Activated CD8-positive, alpha-beta memory T cell treated with anti-CD3 and anti-CD28 coated beads, Interleukin-2, amount 10 ng/mL, durations not matched to agents 7 days and 5 days (primary cell): ENCODE results near the gene ING5. TPM values are rescaled to one million over a fixed set of nuclear protein-coding genes. Genes with fewer than 3 reads are reported as not detected.

Experiments
- ATAC-seq: fragments of 150-1000 bp; cut with Tn5 transposase; one replicate; pipeline ENCODE4 v1.10.0; 2021; ENCODE audit warnings: moderate library complexity
- CTCF ChIA-PET: fragments of 350-600 bp; sonication (Branson Sonifier 250); formaldehyde crosslinking; loops from one replicate; lab custom pipeline; 2021; ENCODE audit warnings: antibody characterized with exemption; lab: Charles Lee
- DNase-seq: peaks from one replicate; pipeline ENCODE4 v3.0.0-alpha.2; 2020
- H3K27ac Mint-ChIP-seq: one replicate; pipeline ENCODE4 v1.8.0; 2021; ENCODE audit warnings: mild to moderate bottlenecking, mixed read lengths
- H3K27me3 Mint-ChIP-seq: one replicate; pipeline ENCODE4 v1.8.0; 2021; ENCODE audit warnings: mixed read lengths
- H3K36me3 Mint-ChIP-seq: one replicate; pipeline ENCODE4 v1.8.0; 2021; ENCODE audit warnings: mild to moderate bottlenecking, mixed read lengths
- H3K4me1 Mint-ChIP-seq: one replicate; pipeline ENCODE4 v1.8.0; 2021; ENCODE audit warnings: mixed read lengths
- H3K4me3 Mint-ChIP-seq: one replicate; pipeline ENCODE4 v1.8.0; 2021; ENCODE audit warnings: mild to moderate bottlenecking, moderate library complexity, mixed read lengths
- H3K9me3 Mint-ChIP-seq: one replicate; pipeline ENCODE4 v1.8.0; 2022; ENCODE audit warnings: low read depth, mixed read lengths
- total RNA-seq, 2 experiments: library from RNA; stranded (reverse); gene quantifications; one replicate each; pipeline ENCODE4 v1.2.3, GENCODE V29; 2021

Gene ING5
- total RNA-seq, 2 experiments from 2014 or later, result 26.3 to 28.0 TPM

GRCh38 chr2:241767464-241768250 lies 65.8 kb downstream of the ING5 start:
- no peaks in the 10 kb centered on the region for H3K27me3 Mint-ChIP-seq
- ATAC-seq (no peak), DNase-seq (peak; percentile 39)
- H3K4me1 Mint-ChIP-seq, result peaks cover 29% of the 10 kb centered on the region
- no peaks in the 10 kb centered on the region for H3K9me3 Mint-ChIP-seq
- no peak overlapping the region for H3K4me3 Mint-ChIP-seq
- H3K36me3 Mint-ChIP-seq, result no peaks in the 10 kb centered on the region
- H3K27ac Mint-ChIP-seq, result no peak overlapping the region
- CTCF ChIA-PET, result no interaction called here

- H3K27ac Mint-ChIP-seq, result no peak overlapping the region
- no peak overlapping the region for H3K4me3 Mint-ChIP-seq
- no peak for ATAC-seq
- DNase-seq, result peak; percentile 38
- no peaks in the 10 kb centered on the region for H3K27me3 Mint-ChIP-seq
- H3K9me3 Mint-ChIP-seq, result no peaks in the 10 kb centered on the region
- no peaks in the 10 kb centered on the region for H3K36me3 Mint-ChIP-seq
- H3K4me1 Mint-ChIP-seq, result peaks cover 23% of the 10 kb centered on the region
- CTCF ChIA-PET, result no interaction called here
Measured at GRCh38 chr2:241768251-241768711, 66.4 kb downstream of the ING5 start.

GRCh38 chr2:241768850-241769249 lies 67.0 kb downstream of the ING5 start:
- no peaks in the 10 kb centered on the region for H3K27me3 Mint-ChIP-seq
- no peak overlapping the region for H3K4me3 Mint-ChIP-seq
- no peaks in the 10 kb centered on the region for H3K36me3 Mint-ChIP-seq
- ATAC-seq, result peak; percentile 21
- peaks cover 17% of the 10 kb centered on the region for H3K4me1 Mint-ChIP-seq
- H3K9me3 Mint-ChIP-seq, result no peaks in the 10 kb centered on the region
- DNase-seq, result peak; percentile 39
- no peak overlapping the region for H3K27ac Mint-ChIP-seq
- CTCF ChIA-PET, result no interaction called here

GRCh38 chr2:241769819-241770184 lies 68.0 kb downstream of the ING5 start:
- CTCF ChIA-PET, result no interaction called here

GRCh38 chr2:241770185-241770935 lies 68.5 kb downstream of the ING5 start:
- Mint-ChIP-seq H3K4me3 (no peak overlapping the region), H3K4me1 (peaks cover 8% of the 10 kb centered on the region), H3K27me3 (no peaks in the 10 kb centered on the region), H3K36me3 (no peaks in the 10 kb centered on the region), H3K27ac (no peak overlapping the region), H3K9me3 (no peaks in the 10 kb centered on the region)
- ATAC-seq, result no peak
- DNase-seq, result peak; percentile 34
- CTCF ChIA-PET, result no interaction called here

More at GRCh38 chr2:241769819-241770184, 68.0 kb downstream of the ING5 start:
- DNase-seq (peak; percentile 37), ATAC-seq (no peak)
- Mint-ChIP-seq H3K4me3 (no peak overlapping the region), H3K4me1 (peaks cover 8% of the 10 kb centered on the region), H3K27me3 (no peaks in the 10 kb centered on the region), H3K9me3 (no peaks in the 10 kb centered on the region), H3K27ac (no peak overlapping the region), H3K36me3 (no peaks in the 10 kb centered on the region)

- H3K27ac Mint-ChIP-seq, result no peak overlapping the region
- no peaks in the 10 kb centered on the region for H3K27me3 Mint-ChIP-seq
- H3K9me3 Mint-ChIP-seq, result no peaks in the 10 kb centered on the region
- CTCF ChIA-PET, result no interaction called here
- H3K36me3 Mint-ChIP-seq, result no peaks in the 10 kb centered on the region
- H3K4me3 Mint-ChIP-seq, result no peak overlapping the region
- ATAC-seq, result no peak
- peak; percentile 31 for DNase-seq
- peaks cover 8% of the 10 kb centered on the region for H3K4me1 Mint-ChIP-seq
Measured at GRCh38 chr2:241770936-241771285, 69.1 kb downstream of the ING5 start.

GRCh38 chr2:241771286-241772062 lies 69.6 kb downstream of the ING5 start:
- CTCF ChIA-PET, result no interaction called here
- Mint-ChIP-seq H3K4me1 (peaks cover 8% of the 10 kb centered on the region), H3K4me3 (no peak overlapping the region), H3K27ac (peak overlapping the region; percentile 55), H3K9me3 (no peaks in the 10 kb centered on the region), H3K36me3 (no peaks in the 10 kb centered on the region), H3K27me3 (no peaks in the 10 kb centered on the region)
- DNase-seq (peak; percentile 36), ATAC-seq (no peak)

- no peaks in the 10 kb centered on the region for H3K9me3 Mint-ChIP-seq
- CTCF ChIA-PET, result interaction anchor here (0.5 to 1.1 kb wide), 2 partner anchors 9 to 13 kb away, joined by 3 read pairs; no protein-coding TSS in a partner anchor
Measured at GRCh38 chr2:241772063-241772499, 70.2 kb downstream of the ING5 start.

GRCh38 chr2:241773511-241774418 lies 71.9 kb downstream of the ING5 start:
- CTCF ChIA-PET, result interaction anchor here (0.9 to 1.1 kb wide), 2 partner anchors 10 to 105 kb away, joined by 3 read pairs; no protein-coding TSS in a partner anchor
- Mint-ChIP-seq H3K36me3 (no peaks in the 10 kb centered on the region), H3K27me3 (no peaks in the 10 kb centered on the region), H3K9me3 (no peaks in the 10 kb centered on the region), H3K4me1 (peaks cover 8% of the 10 kb centered on the region), H3K27ac (no peak overlapping the region), H3K4me3 (no peak overlapping the region)
- ATAC-seq (no peak), DNase-seq (peak; percentile 40)

More at GRCh38 chr2:241772063-241772499, 70.2 kb downstream of the ING5 start:
- H3K36me3 Mint-ChIP-seq, result no peaks in the 10 kb centered on the region
- H3K4me3 Mint-ChIP-seq, result no peak overlapping the region
- ATAC-seq (no peak), DNase-seq (peak; percentile 43)
- peaks cover 8% of the 10 kb centered on the region for H3K4me1 Mint-ChIP-seq
- H3K27me3 Mint-ChIP-seq, result no peaks in the 10 kb centered on the region
- H3K27ac Mint-ChIP-seq, result peak overlapping the region; percentile 55

- Mint-ChIP-seq H3K27me3 (no peaks in the 10 kb centered on the region), H3K9me3 (no peaks in the 10 kb centered on the region), H3K27ac (no peak overlapping the region), H3K36me3 (no peaks in the 10 kb centered on the region), H3K4me3 (no peak overlapping the region), H3K4me1 (peaks cover 8% of the 10 kb centered on the region)
- ATAC-seq (no peak), DNase-seq (peak; percentile 27)
- CTCF ChIA-PET, result no interaction called here
Measured at GRCh38 chr2:241774419-241775222, 72.8 kb downstream of the ING5 start.

- Mint-ChIP-seq H3K27ac (no peak overlapping the region), H3K9me3 (no peaks in the 10 kb centered on the region), H3K36me3 (no peaks in the 10 kb centered on the region), H3K27me3 (no peaks in the 10 kb centered on the region), H3K4me1 (peaks cover 8% of the 10 kb centered on the region), H3K4me3 (no peak overlapping the region)
- DNase-seq (peak; percentile 38), ATAC-seq (no peak)
- CTCF ChIA-PET, result interaction anchor here (1.3 kb wide), 1 partner anchor 91 kb away, joined by 4 read pairs; no protein-coding TSS in a partner anchor
Measured at GRCh38 chr2:241775223-241776177, 73.7 kb downstream of the ING5 start.
